ENCODE results near the gene SLC36A3.

DNA sequence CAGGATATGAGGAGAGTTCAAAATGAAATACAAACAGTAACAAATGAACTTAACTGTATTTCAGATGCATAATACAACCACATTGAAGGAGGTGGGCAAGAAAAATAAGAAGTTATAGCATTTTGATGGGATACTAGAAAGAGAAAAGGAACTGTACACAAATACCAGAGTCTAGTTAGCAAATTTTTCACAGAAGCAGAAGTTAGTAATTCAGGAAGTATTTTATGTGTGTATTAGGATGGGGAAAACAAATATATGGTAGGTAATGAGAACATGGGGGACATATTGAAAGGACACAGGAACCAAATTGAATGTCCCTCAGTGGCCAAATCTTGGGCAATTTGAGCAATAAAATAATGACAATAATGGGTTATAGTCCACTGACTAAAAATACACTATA, 32.2 kb downstream of the SLC36A3 start:
- TF ChIP-seq, protein P1, sequence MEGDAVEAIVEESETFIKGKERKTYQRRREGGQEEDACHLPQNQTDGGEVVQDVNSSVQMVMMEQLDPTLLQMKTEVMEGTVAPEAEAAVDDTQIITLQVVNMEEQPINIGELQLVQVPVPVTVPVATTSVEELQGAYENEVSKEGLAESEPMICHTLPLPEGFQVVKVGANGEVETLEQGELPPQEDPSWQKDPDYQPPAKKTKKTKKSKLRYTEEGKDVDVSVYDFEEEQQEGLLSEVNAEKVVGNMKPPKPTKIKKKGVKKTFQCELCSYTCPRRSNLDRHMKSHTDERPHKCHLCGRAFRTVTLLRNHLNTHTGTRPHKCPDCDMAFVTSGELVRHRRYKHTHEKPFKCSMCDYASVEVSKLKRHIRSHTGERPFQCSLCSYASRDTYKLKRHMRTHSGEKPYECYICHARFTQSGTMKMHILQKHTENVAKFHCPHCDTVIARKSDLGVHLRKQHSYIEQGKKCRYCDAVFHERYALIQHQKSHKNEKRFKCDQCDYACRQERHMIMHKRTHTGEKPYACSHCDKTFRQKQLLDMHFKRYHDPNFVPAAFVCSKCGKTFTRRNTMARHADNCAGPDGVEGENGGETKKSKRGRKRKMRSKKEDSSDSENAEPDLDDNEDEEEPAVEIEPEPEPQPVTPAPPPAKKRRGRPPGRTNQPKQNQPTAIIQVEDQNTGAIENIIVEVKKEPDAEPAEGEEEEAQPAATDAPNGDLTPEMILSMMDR (IDR thresholded peaks at IDR 0.05; ENCODE audit: low read depth, low read length, poor library complexity, severe bottlenecking), result no peak
- no peak for TF ChIP-seq EZH2phosphoT487 (IDR thresholded peaks at IDR 0.05; ENCODE audit: borderline replicate concordance, low read length)
